Smooth muscle cell (in vitro differentiated cells): Measurements from ENCODE around the gene PTCH1. TPM values are rescaled to one million over a fixed set of nuclear protein-coding genes. Genes with fewer than 3 reads are reported as not detected.

Experiments
- DNase-seq: peaks from one replicate; lab custom pipeline; 2025; ENCODE audit not compliant: unreplicated experiment; lab: John Stamatoyannopoulos, UW
- H2AFZ ChIP-seq: fragments of 200-600 bp; sonication (generic); 2 replicates; pipeline ENCODE4 v1.6.0; 2016; ENCODE audit warnings: antibody characterized with exemption, low read depth, mild to moderate bottlenecking
- H3F3A ChIP-seq: fragments of 200-600 bp; sonication (generic); 2 replicates; pipeline ENCODE4 v1.6.0; 2017; ENCODE audit warnings: antibody characterized with exemption, low read depth
- H3K27ac ChIP-seq: fragments of 200-600 bp; sonication (generic); 2 replicates; pipeline ENCODE4 v1.5.1; 2016; ENCODE audit warnings: low read depth, mild to moderate bottlenecking
- H3K27me3 ChIP-seq: fragments of 200-600 bp; sonication (generic); 2 replicates; pipeline ENCODE4 v1.6.1; 2016; ENCODE audit warnings: low read depth, mild to moderate bottlenecking
- H3K36me3 ChIP-seq: fragments of 200-600 bp; sonication (generic); 2 replicates; pipeline ENCODE4 v1.5.1; 2016; ENCODE audit warnings: low read depth
- H3K4me1 ChIP-seq: fragments of 200-600 bp; sonication (generic); 2 replicates; pipeline ENCODE4 v1.5.1; 2016; ENCODE audit warnings: low read depth
- H3K4me2 ChIP-seq: fragments of 200-600 bp; sonication (generic); 2 replicates; pipeline ENCODE4 v1.6.0; 2016; ENCODE audit warnings: mild to moderate bottlenecking
- H3K4me3 ChIP-seq: fragments of 200-600 bp; sonication (generic); 2 replicates; pipeline ENCODE4 v1.5.1; 2016; ENCODE audit warnings: mild to moderate bottlenecking
- H3K79me2 ChIP-seq: fragments of 200-600 bp; sonication (generic); 2 replicates; pipeline ENCODE4 v1.6.0; 2016; ENCODE audit warnings: low read depth, mild to moderate bottlenecking
- H3K9ac ChIP-seq: fragments of 200-600 bp; sonication (generic); 2 replicates; pipeline ENCODE4 v1.6.0; 2016; ENCODE audit warnings: low read depth
- H3K9me3 ChIP-seq: fragments of 200-600 bp; sonication (generic); replicated peaks from 2 replicates; pipeline ENCODE4 v1.5.1; 2016; ENCODE audit warnings: low read depth
- H4K20me1 ChIP-seq: fragments of 200-600 bp; sonication (generic); 2 replicates; pipeline ENCODE4 v1.6.0; 2016; ENCODE audit warnings: low read depth
- CTCF ChIP-seq: fragments of 200-600 bp; sonication (generic); IDR thresholded peaks from 2 replicates; pipeline ENCODE4 v1.5.1; 2017; ENCODE audit warnings: borderline replicate concordance, mild to moderate bottlenecking, antibody characterized with exemption; ENCODE audit not compliant: insufficient read depth, poor library complexity, severe bottlenecking
- WGBS: methylation state at CpG from one replicate; pipeline ENCODE4 v1.1.7; 2016; ENCODE audit warnings: low lambda C conversion rate; 5-methylcytosine and 5-hydroxymethylcytosine counted together
- polyA plus RNA-seq: library from polyadenylated mRNA; unstranded; fragments of >200 nt; fragmentation: Nextera tagmentation; extraction: Ambion mirVana; gene quantifications from 2 replicates; pipeline ENCODE4 v1.2.1, GENCODE V29; 2016
- total RNA-seq: library from RNA; depleted of rRNA; stranded (reverse); fragments of >200 nt; gene quantifications from 2 replicates; pipeline ENCODE4 v1.2.3, GENCODE V29; 2014

Gene PTCH1
- total and polyA plus RNA-seq, 2 experiments from 2014 or later: 5.8 to 6.3 TPM

GRCh38 chr9:95514342-95514741 lies 2.4 kb downstream of the PTCH1 start:
- no peak for DNase-seq
- Histone ChIP-seq H3K9ac (no peak overlapping the region), H3K4me3 (peak overlapping the region; percentile 90), H3K27ac (no peak overlapping the region), H2AFZ (no peak overlapping the region), H3K4me2 (no peak overlapping the region), H3K4me1 (peaks cover 30% of the 10 kb centered on the region), H3K79me2 (no peaks in the 10 kb centered on the region), H3K9me3 (no peaks in the 10 kb centered on the region), H3K36me3 (no peaks in the 10 kb centered on the region), H3K27me3 (peaks cover 32% of the 10 kb centered on the region), H4K20me1 (peaks cover 6% of the 10 kb centered on the region), H3F3A (peaks cover 15% of the 10 kb centered on the region)
- WGBS: 74% methylated on average over 5 of the region's 5 CpGs
- TF ChIP-seq CTCF: no peak

- Histone ChIP-seq H3K27me3 (peaks cover 28% of the 10 kb centered on the region), H3K9me3 (no peaks in the 10 kb centered on the region), H4K20me1 (peaks cover 6% of the 10 kb centered on the region), H3K4me1 (peaks cover 30% of the 10 kb centered on the region), H3K36me3 (no peaks in the 10 kb centered on the region), H3K4me2 (no peak overlapping the region), H3K27ac (no peak overlapping the region), H3K79me2 (no peaks in the 10 kb centered on the region), H3F3A (peaks cover 15% of the 10 kb centered on the region), H2AFZ (no peak overlapping the region), H3K9ac (no peak overlapping the region), H3K4me3 (peak overlapping the region; percentile 90)
- no peak for DNase-seq
- WGBS: 47% methylated on average over 4 of the region's 4 CpGs
- TF ChIP-seq CTCF: no peak
These were observed 3.1 kb downstream of the PTCH1 start for GRCh38 chr9:95513711-95514110.

- Histone ChIP-seq H3K79me2 (no peaks in the 10 kb centered on the region), H3K9ac (no peak overlapping the region), H3K4me2 (peak overlapping the region; percentile 96), H3K9me3 (no peaks in the 10 kb centered on the region), H4K20me1 (peaks cover 6% of the 10 kb centered on the region), H2AFZ (no peak overlapping the region), H3K27ac (no peak overlapping the region), H3K27me3 (peaks cover 28% of the 10 kb centered on the region), H3F3A (peaks cover 15% of the 10 kb centered on the region), H3K4me3 (peak overlapping the region; percentile 90), H3K36me3 (no peaks in the 10 kb centered on the region), H3K4me1 (peaks cover 30% of the 10 kb centered on the region)
- 17% methylated on average over 2 of the region's 2 CpGs for WGBS
- no peak for DNase-seq
- no peak for TF ChIP-seq CTCF
These were observed 4.1 kb downstream of the PTCH1 start for GRCh38 chr9:95512709-95513095.

- Histone ChIP-seq H3K4me2 (peak overlapping the region; percentile 96), H3K9ac (no peak overlapping the region), H2AFZ (no peak overlapping the region), H3K9me3 (no peaks in the 10 kb centered on the region), H3K27me3 (peaks cover 23% of the 10 kb centered on the region), H3K4me1 (peaks cover 25% of the 10 kb centered on the region), H3F3A (peaks cover 15% of the 10 kb centered on the region), H3K27ac (peak overlapping the region; percentile 76), H3K79me2 (no peaks in the 10 kb centered on the region), H3K4me3 (peak overlapping the region; percentile 90), H3K36me3 (no peaks in the 10 kb centered on the region), H4K20me1 (peaks cover 6% of the 10 kb centered on the region)
- no peak for DNase-seq
- 3% methylated on average over 30 of the region's 30 CpGs for WGBS
- no peak for TF ChIP-seq CTCF
These were observed 4.6 kb downstream of the PTCH1 start for GRCh38 chr9:95511952-95512708.
